Suprapubic skin (tissue), 4 donors: ENCODE measurements around the gene LTF. TPM values are rescaled to one million over a fixed set of nuclear protein-coding genes. Genes with fewer than 3 reads are reported as not detected.

Experiments
- DNase-seq, 2 donors: peaks; one replicate each; pipeline ENCODE4 v3.0.0-alpha.2; 2019; ENCODE audit warnings: low spot score in 2 of 2
- H3K27ac ChIP-seq: fragments of 200-600 bp; sonication (generic); one replicate; pipeline ENCODE4 v1.5.1; 2019
- H3K27me3 ChIP-seq: fragments of 200-600 bp; sonication (generic); one replicate; pipeline ENCODE4 v1.5.1; 2019
- H3K36me3 ChIP-seq: fragments of 200-600 bp; sonication (generic); one replicate; pipeline ENCODE4 v1.5.1; 2019
- H3K4me1 ChIP-seq: fragments of 200-600 bp; sonication (generic); one replicate; pipeline ENCODE4 v1.5.1; 2019
- H3K4me3 ChIP-seq: fragments of 200-600 bp; sonication (generic); one replicate; pipeline ENCODE4 v1.5.1; 2019; ENCODE audit warnings: mild to moderate bottlenecking
- H3K9me3 ChIP-seq: fragments of 200-600 bp; sonication (generic); one replicate; pipeline ENCODE4 v1.5.1; 2019
- EP300 ChIP-seq: sonication (generic); formaldehyde crosslinking; IDR thresholded peaks from one replicate; pipeline ENCODE4 v1.6.1; 2017; ENCODE audit warnings: antibody characterized with exemption
- POLR2A ChIP-seq, 2 donors: fragments of 450-650 bp; IDR thresholded peaks; one replicate each; pipeline ENCODE4 v1.6.1; 2017; ENCODE audit warnings: antibody characterized with exemption in 2 of 2, mild to moderate bottlenecking in 2 of 2, moderate library complexity in 2 of 2
- POLR2AphosphoS5 ChIP-seq, 3 donors: sonication (generic); formaldehyde crosslinking; IDR thresholded peaks; one replicate each; pipeline ENCODE4 v1.6.1; 2017; ENCODE audit warnings: antibody characterized with exemption in 3 of 3
- WGBS: methylation state at CpG from one replicate; pipeline ENCODE4 v1.1.5; 2018; 5-methylcytosine and 5-hydroxymethylcytosine counted together
- total RNA-seq, 4 donors: library from RNA; depleted of rRNA; stranded (reverse); fragments of >200 nt; gene quantifications; one replicate each; pipeline ENCODE4 v1.1.0, GENCODE V29; 2016
- TF ChIP-seq, protein P1 (sequence below), 2 donors: fragments of 200-600 bp in 1 of 2; fragments of 450-650 bp in 1 of 2; sonication (generic) in 1 of 2; IDR thresholded peaks; one replicate each; pipeline ENCODE4 v1.5.1; 2016 to 2019; ENCODE audit warnings: antibody characterized with exemption in 2 of 2, mild to moderate bottlenecking in 1 of 2, moderate library complexity in 1 of 2

Gene LTF
- total RNA-seq, 4 donors from 2014 or later = 2.3 to 8.6 (median 3.7) TPM

DNA sequence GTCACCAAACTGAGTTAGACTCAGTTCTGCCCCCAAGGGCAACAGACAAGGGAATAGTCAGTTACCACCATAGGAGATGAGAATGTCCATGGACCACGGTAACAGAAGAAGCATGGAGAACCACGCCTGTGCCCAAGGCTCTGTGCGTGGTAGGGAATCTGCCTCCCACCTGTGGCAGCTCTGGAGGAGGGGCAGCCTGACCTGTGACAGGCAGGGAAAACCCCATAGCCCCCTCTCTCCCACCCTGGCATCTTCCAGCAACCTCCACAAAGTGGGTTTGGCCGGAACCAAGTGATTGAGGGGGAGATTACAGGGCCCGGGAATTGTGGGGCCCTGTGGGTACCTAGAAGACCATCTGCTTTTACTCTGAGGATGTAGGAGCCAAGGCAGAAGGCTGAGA lies 14.3 kb upstream of the LTF start:
- Histone ChIP-seq H3K27me3 (peaks cover 3% of the 10 kb centered on the region), H3K4me1 (no peaks in the 10 kb centered on the region), H3K9me3 (no peaks in the 10 kb centered on the region), H3K27ac (no peak overlapping the region), H3K4me3 (no peak overlapping the region), H3K36me3 (no peaks in the 10 kb centered on the region)
- peak in 1 of 2 donors; percentile 47 for DNase-seq
- WGBS = 94% methylated on average over 2 of the region's 5 CpGs
- TF ChIP-seq EP300 = no peak
- TF ChIP-seq, protein P1, sequence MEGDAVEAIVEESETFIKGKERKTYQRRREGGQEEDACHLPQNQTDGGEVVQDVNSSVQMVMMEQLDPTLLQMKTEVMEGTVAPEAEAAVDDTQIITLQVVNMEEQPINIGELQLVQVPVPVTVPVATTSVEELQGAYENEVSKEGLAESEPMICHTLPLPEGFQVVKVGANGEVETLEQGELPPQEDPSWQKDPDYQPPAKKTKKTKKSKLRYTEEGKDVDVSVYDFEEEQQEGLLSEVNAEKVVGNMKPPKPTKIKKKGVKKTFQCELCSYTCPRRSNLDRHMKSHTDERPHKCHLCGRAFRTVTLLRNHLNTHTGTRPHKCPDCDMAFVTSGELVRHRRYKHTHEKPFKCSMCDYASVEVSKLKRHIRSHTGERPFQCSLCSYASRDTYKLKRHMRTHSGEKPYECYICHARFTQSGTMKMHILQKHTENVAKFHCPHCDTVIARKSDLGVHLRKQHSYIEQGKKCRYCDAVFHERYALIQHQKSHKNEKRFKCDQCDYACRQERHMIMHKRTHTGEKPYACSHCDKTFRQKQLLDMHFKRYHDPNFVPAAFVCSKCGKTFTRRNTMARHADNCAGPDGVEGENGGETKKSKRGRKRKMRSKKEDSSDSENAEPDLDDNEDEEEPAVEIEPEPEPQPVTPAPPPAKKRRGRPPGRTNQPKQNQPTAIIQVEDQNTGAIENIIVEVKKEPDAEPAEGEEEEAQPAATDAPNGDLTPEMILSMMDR (IDR thresholded peaks at IDR 0.05) = no peak
- no peak for TF ChIP-seq POLR2A (IDR thresholded peaks at IDR 0.05)
- no peak for TF ChIP-seq POLR2AphosphoS5 (IDR thresholded peaks at IDR 0.05)

DNA sequence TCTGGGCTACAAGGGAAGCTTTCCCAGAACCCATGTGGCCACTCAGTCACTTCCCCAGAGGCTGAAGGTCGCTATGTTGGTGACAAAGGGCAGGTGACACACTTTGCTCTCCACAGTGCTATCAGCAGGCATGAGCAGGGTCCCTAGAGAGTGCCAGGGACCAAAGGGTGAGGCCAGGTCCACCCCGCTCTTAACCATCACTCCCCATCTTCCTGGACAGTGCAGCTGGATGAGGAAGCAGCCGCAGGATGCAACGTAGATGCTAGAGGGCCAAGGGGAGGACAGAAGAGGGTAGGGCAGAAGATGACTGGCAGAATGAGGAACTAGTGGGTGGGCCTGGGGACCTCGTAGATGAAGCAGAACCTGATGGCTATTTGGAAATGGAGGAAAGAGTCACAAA lies 13.6 kb upstream of the LTF start:
- no peak overlapping the region for H3K4me3 ChIP-seq
- TF ChIP-seq POLR2AphosphoS5 (IDR thresholded peaks at IDR 0.05) = no peak
- TF ChIP-seq POLR2A (IDR thresholded peaks at IDR 0.05) = no peak
- TF ChIP-seq, protein P1 (IDR thresholded peaks at IDR 0.05) = no peak
- no peak for TF ChIP-seq EP300
- H3K27me3 ChIP-seq = peaks cover 3% of the 10 kb centered on the region
- H3K36me3 ChIP-seq = no peaks in the 10 kb centered on the region
- H3K27ac ChIP-seq = no peak overlapping the region
- DNase-seq = peak in 1 of 2 donors; percentile 48
- H3K4me1 ChIP-seq = no peaks in the 10 kb centered on the region
- H3K9me3 ChIP-seq = no peaks in the 10 kb centered on the region
- WGBS = 84% methylated on average over 5 of the region's 5 CpGs

DNA sequence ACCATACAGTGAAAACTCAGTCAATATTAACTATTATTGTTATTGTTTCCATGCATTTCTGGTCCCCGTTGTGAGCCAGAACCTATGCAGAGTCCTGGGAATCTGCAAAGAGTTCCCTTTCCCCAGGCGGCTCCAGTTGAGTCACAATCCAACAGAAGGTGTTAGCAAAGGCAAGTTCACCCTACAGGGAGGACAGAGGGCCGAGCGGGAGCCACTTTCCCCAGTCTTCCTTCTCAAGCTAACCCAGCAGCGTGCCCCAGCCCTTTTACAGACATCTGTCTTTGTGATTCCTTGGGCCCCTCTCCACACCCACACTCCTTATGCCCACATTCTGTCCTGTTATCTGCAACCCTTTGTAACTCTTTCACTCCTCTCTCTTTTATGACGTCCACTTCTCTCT lies 13.1 kb upstream of the LTF start:
- Histone ChIP-seq H3K27ac (no peak overlapping the region), H3K4me1 (no peaks in the 10 kb centered on the region), H3K36me3 (no peaks in the 10 kb centered on the region), H3K4me3 (no peak overlapping the region), H3K9me3 (no peaks in the 10 kb centered on the region), H3K27me3 (peaks cover 3% of the 10 kb centered on the region)
- WGBS = 89% methylated on average over 6 of the region's 6 CpGs
- DNase-seq = peak in 1 of 2 donors; percentile 37
- no peak for TF ChIP-seq POLR2A (IDR thresholded peaks at IDR 0.05)
- TF ChIP-seq EP300 = no peak
- TF ChIP-seq, protein P1 (IDR thresholded peaks at IDR 0.05) = no peak
- no peak for TF ChIP-seq POLR2AphosphoS5 (IDR thresholded peaks at IDR 0.05)

DNA sequence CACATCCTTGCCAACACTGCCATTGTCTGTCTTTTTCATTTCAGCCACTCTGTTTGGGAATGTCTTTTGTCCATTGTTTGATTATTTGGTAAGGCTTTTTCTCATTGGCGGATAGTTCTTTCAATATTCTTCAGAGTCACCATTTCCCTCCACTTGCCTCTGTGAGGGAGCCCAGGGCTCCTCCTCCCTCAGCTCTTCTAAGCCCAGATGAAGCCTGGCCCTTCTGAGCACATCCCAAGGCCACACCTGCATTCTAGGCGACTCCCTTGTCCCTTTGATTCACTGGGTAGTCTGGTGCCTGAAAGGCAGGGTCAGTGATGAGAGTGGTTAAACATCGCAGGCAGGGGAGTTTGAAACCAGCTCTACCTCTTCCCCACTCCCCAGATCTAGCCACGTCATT lies 12.4 kb upstream of the LTF start:
- no peaks in the 10 kb centered on the region for H3K36me3 ChIP-seq
- no peaks in the 10 kb centered on the region for H3K4me1 ChIP-seq
- WGBS = 82% methylated on average over 4 of the region's 4 CpGs
- H3K9me3 ChIP-seq = no peaks in the 10 kb centered on the region
- DNase-seq = peak in 1 of 2 donors; percentile 21
- H3K4me3 ChIP-seq = no peak overlapping the region
- H3K27me3 ChIP-seq = peaks cover 3% of the 10 kb centered on the region
- H3K27ac ChIP-seq = no peak overlapping the region
- TF ChIP-seq POLR2A (IDR thresholded peaks at IDR 0.05) (no peak), EP300 (no peak), POLR2AphosphoS5 (IDR thresholded peaks at IDR 0.05) (no peak)
- TF ChIP-seq, protein P1 (IDR thresholded peaks at IDR 0.05) = no peak

DNA sequence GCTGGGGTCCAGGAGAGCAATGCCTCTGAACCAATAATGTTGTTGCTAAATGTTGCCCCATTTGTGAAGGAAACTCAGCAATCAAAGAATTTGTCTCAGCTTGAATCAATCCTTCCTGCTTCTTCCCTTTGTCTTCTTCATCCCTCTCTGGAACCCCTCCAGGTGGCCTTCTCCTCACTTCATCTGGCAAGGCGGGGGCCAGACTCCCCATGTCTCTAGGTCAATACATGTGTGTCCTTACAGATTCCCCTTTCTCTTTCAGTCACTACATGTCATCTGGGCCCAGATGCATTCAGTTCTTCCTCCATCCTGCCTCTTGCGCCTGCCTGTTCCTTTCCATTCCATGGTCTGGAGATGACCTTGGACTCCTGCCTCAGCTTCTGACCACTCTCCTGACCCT lies 8.0 kb upstream of the LTF start:
- Histone ChIP-seq H3K9me3 (no peaks in the 10 kb centered on the region), H3K27me3 (no peaks in the 10 kb centered on the region), H3K27ac (no peak overlapping the region), H3K4me3 (no peak overlapping the region), H3K36me3 (no peaks in the 10 kb centered on the region), H3K4me1 (no peaks in the 10 kb centered on the region)
- WGBS = 92% methylated on average over 2 of the region's 2 CpGs
- peak in 1 of 2 donors; percentile 59 for DNase-seq
- TF ChIP-seq POLR2AphosphoS5 (IDR thresholded peaks at IDR 0.05) = no peak
- TF ChIP-seq EP300 = no peak
- TF ChIP-seq, protein P1 (IDR thresholded peaks at IDR 0.05) = no peak
- TF ChIP-seq POLR2A (IDR thresholded peaks at IDR 0.05) = no peak
